ENCODE data around the gene ASCC1.
A peak's percentile ranks its signal among the peaks of the same experiment; 100 is the strongest.

GRCh38 chr10:72061491-72061890 lies 154.6 kb downstream of the ASCC1 start:
- TF ChIP-seq CEBPB (IDR thresholded peaks at IDR 0.05; ENCODE audit: low read depth, low read length) (no peak), CTCF (conservative IDR thresholded peaks at IDR 0.05; ENCODE audit: low read depth, low read length) (peak; percentile 21; the same call in 1 of the 2 replicates), POLR2A (IDR thresholded peaks at IDR 0.05; ENCODE audit: low read depth, low read length) (no peak), RCOR1 (IDR thresholded peaks at IDR 0.05; ENCODE audit: insufficient replicate concordance, low read length) (no peak), SMC3 (IDR thresholded peaks at IDR 0.05; ENCODE audit: low read depth, low read length) (no peak), RAD21 (IDR thresholded peaks at IDR 0.05; ENCODE audit: low read length) (no peak), USF2 (IDR thresholded peaks at IDR 0.05; ENCODE audit: low read depth, low read length) (no peak), ELK1 (IDR thresholded peaks at IDR 0.05; ENCODE audit: borderline replicate concordance, low read depth, low read length) (no peak), MAFK (IDR thresholded peaks at IDR 0.05; ENCODE audit: low read depth, low read length) (no peak), MXI1 (IDR thresholded peaks at IDR 0.05; ENCODE audit: borderline replicate concordance, low read depth, low read length) (no peak), MAZ (IDR thresholded peaks at IDR 0.05; ENCODE audit: borderline replicate concordance, low read depth, low read length) (no peak), CHD1 (IDR thresholded peaks at IDR 0.05; ENCODE audit: low read depth, low read length) (no peak)

Measured in IMR-90 (cell line).